ENCODE data around the gene FHOD3. TPM values are rescaled to one million over a fixed set of nuclear protein-coding genes. Genes with fewer than 3 reads are reported as not detected.

Gene FHOD3
- total and polyA plus RNA-seq, 10 donors, result 1.2 to 2.7 (median 1.9) TPM

GRCh38 chr18:36411745-36412168 lies 114.2 kb downstream of the FHOD3 start:
- TF ChIP-seq POLR2A (IDR thresholded peaks at IDR 0.05) (no peak), CTCF (IDR thresholded peaks at IDR 0.05 in 8 of 11, conservative IDR thresholded peaks at IDR 0.05 in 3 of 11) (no peak), POLR2AphosphoS5 (IDR thresholded peaks at IDR 0.05) (no peak)
- Histone ChIP-seq H3K4me3 (no peak overlapping the region), H3K36me3 (no peaks in the 10 kb centered on the region), H3K27ac (no peak overlapping the region), H3K9me3 (no peaks in the 10 kb centered on the region), H3K27me3 (replicated peaks in 1 of 7) (no peaks in the 10 kb centered on the region), H3K4me1 (no peaks in the 10 kb centered on the region)
- no peak for DNase-seq
- 60 to 82% (median 68%) methylated on average over 3 of the region's 3 CpGs for WGBS, 5 donors
- intact Hi-C loops (cut with DNase I; ENCODE audit: low total_unique reads), result no loop called here

GRCh38 chr18:36412778-36413177 lies 115.3 kb downstream of the FHOD3 start:
- Histone ChIP-seq H3K4me1 (no peaks in the 10 kb centered on the region), H3K36me3 (no peaks in the 10 kb centered on the region), H3K27me3 (replicated peaks in 1 of 7) (no peaks in the 10 kb centered on the region), H3K9me3 (no peaks in the 10 kb centered on the region), H3K27ac (no peak overlapping the region), H3K4me3 (no peak overlapping the region)
- WGBS, 5 donors, result 78 to 90% (median 88%) methylated on average over 1 of the region's 1 CpG
- TF ChIP-seq POLR2AphosphoS5 (IDR thresholded peaks at IDR 0.05) (no peak), POLR2A (IDR thresholded peaks at IDR 0.05) (no peak), CTCF (IDR thresholded peaks at IDR 0.05 in 8 of 11, conservative IDR thresholded peaks at IDR 0.05 in 3 of 11) (no peak)
- intact Hi-C loops (cut with DNase I; ENCODE audit: low total_unique reads), result no loop called here
- DNase-seq, result no peak

DNA sequence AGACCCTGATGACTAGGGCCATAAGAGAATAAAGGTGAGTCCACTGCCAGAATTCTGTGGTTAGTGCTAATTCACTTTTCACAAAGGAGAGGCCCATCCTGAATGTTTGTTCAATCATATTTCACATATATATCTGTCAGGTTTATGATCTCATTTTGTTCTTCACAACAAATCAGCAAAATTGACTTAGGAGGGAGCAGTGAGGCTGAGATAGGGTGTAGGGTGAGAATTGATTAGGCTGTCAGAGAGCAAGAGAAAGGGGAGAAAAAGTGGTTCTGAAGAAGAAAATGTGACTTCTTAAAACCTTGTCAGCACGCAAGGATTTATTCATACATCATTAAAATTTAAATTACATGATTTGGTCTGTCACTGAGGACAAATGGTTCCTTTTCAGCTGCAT lies 117.7 kb downstream of the FHOD3 start:
- TF ChIP-seq POLR2AphosphoS5 (IDR thresholded peaks at IDR 0.05), result no peak
- TF ChIP-seq CTCF (IDR thresholded peaks at IDR 0.05 in 8 of 11, conservative IDR thresholded peaks at IDR 0.05 in 3 of 11), result no peak
- TF ChIP-seq POLR2A (IDR thresholded peaks at IDR 0.05), result no peak
- Histone ChIP-seq H3K27ac (no peak overlapping the region), H3K4me1 (no peaks in the 10 kb centered on the region), H3K9me3 (no peaks in the 10 kb centered on the region), H3K36me3 (no peaks in the 10 kb centered on the region), H3K4me3 (no peak overlapping the region), H3K27me3 (replicated peaks in 1 of 7) (peaks cover 0 to 3% (median 0%) of the 10 kb centered on the region in 7 donors)
- intact Hi-C loops (cut with DNase I; ENCODE audit: low total_unique reads), result no loop called here
- no peak for DNase-seq
- 85 to 93% (median 91%) methylated on average over 1 of the region's 1 CpG for WGBS, 5 donors

DNA sequence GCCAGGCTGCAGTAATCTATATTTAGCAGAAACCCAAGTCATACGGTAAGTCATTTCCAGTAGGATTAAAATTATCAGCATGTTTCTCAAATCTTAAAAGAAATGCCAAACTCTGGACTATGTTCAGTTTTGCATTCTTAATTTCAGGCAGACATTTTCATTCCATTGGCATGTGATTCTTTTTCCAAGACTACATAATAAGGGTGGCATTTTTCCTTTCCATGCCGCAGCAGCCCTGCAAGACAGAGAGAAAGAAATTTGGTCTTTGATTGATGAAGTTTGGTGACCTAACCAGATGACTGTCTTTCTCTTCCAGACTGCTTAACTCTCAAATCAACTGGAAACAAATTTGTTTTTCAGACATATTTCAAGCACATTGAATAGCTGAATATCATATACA lies 118.1 kb downstream of the FHOD3 start:
- H3K27me3 ChIP-seq (replicated peaks in 1 of 7), result peaks cover 0 to 3% (median 0%) of the 10 kb centered on the region in 7 donors
- H3K27ac ChIP-seq, result no peak overlapping the region
- DNase-seq, result no peak
- H3K36me3 ChIP-seq, result no peaks in the 10 kb centered on the region
- no peak for TF ChIP-seq POLR2A (IDR thresholded peaks at IDR 0.05)
- intact Hi-C loops (cut with DNase I; ENCODE audit: low total_unique reads), result no loop called here
- no peak overlapping the region for H3K4me3 ChIP-seq
- 76 to 95% (median 87%) methylated on average over 2 of the region's 2 CpGs for WGBS, 5 donors
- H3K9me3 ChIP-seq, result no peaks in the 10 kb centered on the region
- no peaks in the 10 kb centered on the region for H3K4me1 ChIP-seq

Measured in spleen (tissue), 11 donors.